ENCODE data around the gene PFKFB3.
"Not testable (repeated sequence)": the region's sequence is repeated elsewhere in the genome, so short reads cannot be mapped to it uniquely, and the experiment has no call there.

PFKFB3 gene

GRCh38 chr10:6239213-6239991 is 36.7 kb downstream of the PFKFB3 start:
- peak; percentile 67 for DNase-seq

GRCh38 chr10:6240254-6240653 is 37.5 kb downstream of the PFKFB3 start:
- DNase-seq = no peak

- no peak for DNase-seq
Measured at GRCh38 chr10:6242089-6242488, 39.4 kb downstream of the PFKFB3 start.

- no peak for DNase-seq
Measured at GRCh38 chr10:6244510-6244909, 41.8 kb downstream of the PFKFB3 start.

GRCh38 chr10:6247041-6247712 is 44.4 kb downstream of the PFKFB3 start:
- DNase-seq = no peak

GRCh38 chr10:6248908-6249307 is 46.2 kb downstream of the PFKFB3 start:
- DNase-seq = not testable (repeated sequence)

GRCh38 chr10:6249698-6250097 is 47.0 kb downstream of the PFKFB3 start:
- no peak for DNase-seq

GRCh38 chr10:6250745-6251144 is 48.0 kb downstream of the PFKFB3 start:
- no peak for DNase-seq

- DNase-seq = no peak
Measured at GRCh38 chr10:6254201-6254600, 51.5 kb downstream of the PFKFB3 start.

GRCh38 chr10:6255548-6256061 is 52.9 kb downstream of the PFKFB3 start:
- no peak for DNase-seq

GRCh38 chr10:6256439-6256838 is 53.7 kb downstream of the PFKFB3 start:
- DNase-seq = no peak

GRCh38 chr10:6259153-6259552 is 56.4 kb downstream of the PFKFB3 start:
- DNase-seq = no peak

GRCh38 chr10:6260843-6261242 is 58.1 kb downstream of the PFKFB3 start:
- DNase-seq = no peak

- DNase-seq = no peak
Measured at GRCh38 chr10:6267941-6268340, 65.2 kb downstream of the PFKFB3 start.

GRCh38 chr10:6269432-6269831 is 66.7 kb downstream of the PFKFB3 start:
- DNase-seq = no peak

- peak; percentile 65 for DNase-seq
Measured at GRCh38 chr10:6269953-6270867, 67.5 kb downstream of the PFKFB3 start.

GRCh38 chr10:6270951-6271350 is 68.2 kb downstream of the PFKFB3 start:
- no peak for DNase-seq

- no peak for DNase-seq
Measured at GRCh38 chr10:6271663-6272062, 68.9 kb downstream of the PFKFB3 start.

GRCh38 chr10:6272126-6272525 is 69.4 kb downstream of the PFKFB3 start:
- DNase-seq = no peak

- DNase-seq = no peak
Measured at GRCh38 chr10:6273351-6273750, 70.6 kb downstream of the PFKFB3 start.

- DNase-seq = no peak
Measured at GRCh38 chr10:6274040-6274439, 71.3 kb downstream of the PFKFB3 start.

- no peak for DNase-seq
Measured at GRCh38 chr10:6274484-6274883, 71.8 kb downstream of the PFKFB3 start.

All from activated CD8-positive, alpha-beta memory T cell treated with anti-CD3 and anti-CD28 coated beads, Interleukin-2, amount 50 U/mL, for 4 hours (primary cell).